Measurements from ENCODE around the gene ZNF256. TPM values are rescaled to one million over a fixed set of nuclear protein-coding genes. Genes with fewer than 3 reads are reported as not detected.

ZNF256 gene
- total and polyA plus RNA-seq, 2 of the 4 experiments (the other 2 are of a cell fraction), result 3.0 to 7.0 TPM

DNA sequence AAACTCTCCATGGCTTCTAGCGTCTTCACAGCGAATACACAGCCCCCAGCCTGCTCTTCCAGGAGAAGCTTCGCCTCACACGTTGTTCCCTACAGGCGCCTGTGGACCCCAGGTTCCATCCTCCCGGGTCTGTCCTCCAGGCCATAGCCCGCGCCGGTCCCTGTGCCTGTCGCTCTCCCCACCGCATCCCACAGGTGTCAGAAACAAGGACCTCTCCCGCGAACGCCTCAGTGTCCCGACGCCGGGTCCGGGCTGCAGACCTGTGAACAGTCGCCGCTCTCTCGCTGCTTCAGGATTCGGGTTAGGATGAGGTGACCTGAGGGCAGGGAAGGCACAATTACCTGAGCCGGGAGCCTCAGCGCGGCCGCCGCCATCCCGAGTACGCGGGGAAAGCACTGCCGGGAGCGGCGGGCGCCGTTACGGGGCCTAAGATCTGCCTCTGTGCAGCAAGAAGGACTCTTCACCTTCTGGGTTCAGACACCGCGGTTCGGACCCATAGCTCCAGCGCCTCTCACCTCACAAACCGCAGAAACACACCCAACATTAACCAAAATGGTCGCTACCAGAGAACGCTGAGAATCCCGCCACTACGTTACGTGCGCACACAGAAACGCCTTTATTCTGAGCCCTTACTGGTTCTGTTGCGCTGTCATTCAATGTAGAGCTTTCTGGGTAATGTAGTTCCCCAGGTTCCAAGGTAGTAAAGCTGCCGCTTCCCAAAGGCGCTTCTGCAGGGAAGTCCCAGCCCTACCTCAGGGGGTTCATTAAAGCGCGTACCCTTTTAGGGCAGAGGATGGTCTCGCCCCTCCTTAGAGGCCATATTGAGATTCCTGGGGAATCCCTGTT is 12.5 kb downstream of the ZNF256 start, which contains the start of gene ZNF418 (continued):
- TF ChIP-seq RAD21 (IDR thresholded peaks at IDR 0.05; ENCODE audit: low read length) (no peak), SMC3 (IDR thresholded peaks at IDR 0.05; ENCODE audit: low read depth, low read length) (no peak)

DNA sequence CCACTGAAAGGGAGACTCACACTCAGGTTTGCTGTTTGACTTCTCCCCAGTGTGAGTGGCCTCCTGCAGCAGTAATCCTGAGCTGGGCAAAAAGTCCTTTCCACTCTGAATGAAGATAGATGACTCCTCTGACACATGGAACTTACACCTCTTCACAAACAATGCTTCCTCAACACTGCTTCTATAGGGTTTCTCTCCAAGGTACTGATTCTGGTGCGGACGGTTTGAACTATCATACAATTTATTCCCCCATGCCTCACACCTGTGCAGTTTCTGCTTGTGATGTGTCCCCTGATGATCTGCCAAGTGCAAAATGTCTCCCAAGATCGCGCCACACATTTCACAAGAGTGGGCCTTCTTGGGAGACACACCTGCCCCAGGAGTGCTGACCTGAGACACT is 19.9 kb downstream of the ZNF256 start:
- Histone ChIP-seq H2AK9ac (replicated peaks; ENCODE audit: low read depth, low read length, poor library complexity) (no peak overlapping the region), H2BK15ac (ENCODE audit: low read depth, low read length) (no peak overlapping the region), H2BK120ac (ENCODE audit: low read depth, low read length) (no peak overlapping the region), H3K4me2 (ENCODE audit: low read depth, low read length) (no peak overlapping the region), H3K4ac (ENCODE audit: low read depth, low read length) (no peak overlapping the region), H3K9me3 (ENCODE audit: control insufficient read depth, insufficient read depth, low read length) (peaks cover 73% of the 10 kb centered on the region), H3K4me3 (ENCODE audit: insufficient read depth, low read depth, low read length) (no peak overlapping the region), H4K20me1 (ENCODE audit: insufficient read depth, low read length) (no peaks in the 10 kb centered on the region), H4K5ac (ENCODE audit: low read depth, low read length) (no peak overlapping the region), H3K27ac (ENCODE audit: insufficient read depth, low read length) (no peak overlapping the region), H3K79me1 (ENCODE audit: low read depth in 1 of 2, low read length in 2 of 2) (peaks cover 3 to 5% of the 10 kb centered on the region in 2 experiments; a peak in 2 of 4 replicates), H2BK5ac (ENCODE audit: low read depth, low read length, poor library complexity, severe bottlenecking) (no peak overlapping the region), H3K18ac (ENCODE audit: low read depth, low read length) (no peak overlapping the region), H3K9ac (ENCODE audit: low read depth, low read length) (no peak overlapping the region), H3K56ac (ENCODE audit: extremely low read depth, insufficient read depth, low read length) (no peak overlapping the region), H3K27me3 (ENCODE audit: control insufficient read depth, insufficient read depth, low read length) (no peaks in the 10 kb centered on the region), H3K14ac (replicated peaks; ENCODE audit: low read depth, low read length) (no peak overlapping the region), H3K9me1 (ENCODE audit: insufficient read depth, low read length) (no peaks in the 10 kb centered on the region), H2AFZ (replicated peaks; ENCODE audit: low read length, poor library complexity) (no peak overlapping the region), H4K91ac (ENCODE audit: insufficient read depth, low read depth, low read length) (no peak overlapping the region), H3K23ac (ENCODE audit: low read depth, low read length) (no peak overlapping the region), H2AK5ac (ENCODE audit: low read depth, low read length) (no peak overlapping the region), H3K4me1 (ENCODE audit: control insufficient read depth, insufficient read depth, low read length) (no peaks in the 10 kb centered on the region), H2BK20ac (ENCODE audit: low read depth, low read length) (no peak overlapping the region), H4K8ac (ENCODE audit: low read depth in 2 of 2, low read length in 2 of 2) (no peak overlapping the region), H3K36me3 (ENCODE audit: control insufficient read depth, insufficient read depth, low read length) (peaks cover 38% of the 10 kb centered on the region)
- ATAC-seq (ENCODE audit: low read depth) (no peak), DNase-seq (no peak)
- in situ Hi-C loops (cut with MboI; ENCODE audit: low sequenced_read_pairs), result no loop called here
- no TSS peak for BruUV-seq (replicated peaks)
- dilution Hi-C loops (cut with HindIII; ENCODE audit: low sequenced_read_pairs, unreplicated experiment), result no loop called here
- ChIA-PET CTCF (no interaction called here), POLR2A (ENCODE audit: unreplicated experiment) (no interaction called here)
- intact Hi-C loops (cut with micrococcal nuclease), result no loop called here
- WGBS, 2 experiments (ENCODE audit: extremely low coverage in 2 of 2, insufficient read length in 1 of 2), result 100% methylated on average over 3 of the region's 4 CpGs; no CpG with 5 or more reads in 1 of the 2 experiments
- TF ChIP-seq, protein P1, sequence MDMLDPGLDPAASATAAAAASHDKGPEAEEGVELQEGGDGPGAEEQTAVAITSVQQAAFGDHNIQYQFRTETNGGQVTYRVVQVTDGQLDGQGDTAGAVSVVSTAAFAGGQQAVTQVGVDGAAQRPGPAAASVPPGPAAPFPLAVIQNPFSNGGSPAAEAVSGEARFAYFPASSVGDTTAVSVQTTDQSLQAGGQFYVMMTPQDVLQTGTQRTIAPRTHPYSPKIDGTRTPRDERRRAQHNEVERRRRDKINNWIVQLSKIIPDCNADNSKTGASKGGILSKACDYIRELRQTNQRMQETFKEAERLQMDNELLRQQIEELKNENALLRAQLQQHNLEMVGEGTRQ (IDR thresholded peaks at IDR 0.05; ENCODE audit: low read depth, low read length), result no peak
- TF ChIP-seq CHD1 (IDR thresholded peaks at IDR 0.05; ENCODE audit: low read depth, low read length) (no peak), RAD21 (IDR thresholded peaks at IDR 0.05; ENCODE audit: low read length) (no peak), MAZ (IDR thresholded peaks at IDR 0.05; ENCODE audit: borderline replicate concordance, low read depth, low read length) (no peak), CEBPB (IDR thresholded peaks at IDR 0.05; ENCODE audit: low read depth, low read length) (no peak), NFE2L2 (IDR thresholded peaks at IDR 0.05; ENCODE audit: low read depth, low read length) (no peak), RFX5 (IDR thresholded peaks at IDR 0.05; ENCODE audit: low read depth, low read length) (no peak), RCOR1 (IDR thresholded peaks at IDR 0.05; ENCODE audit: insufficient replicate concordance, low read length) (no peak), BHLHE40 (IDR thresholded peaks at IDR 0.05; ENCODE audit: low read depth, low read length) (no peak), POLR2A (IDR thresholded peaks at IDR 0.05; ENCODE audit: low read depth, low read length) (no peak), MAFK (IDR thresholded peaks at IDR 0.05; ENCODE audit: low read depth, low read length) (no peak), SMC3 (IDR thresholded peaks at IDR 0.05; ENCODE audit: low read depth, low read length) (no peak)
- TF ChIP-seq, protein P2, sequence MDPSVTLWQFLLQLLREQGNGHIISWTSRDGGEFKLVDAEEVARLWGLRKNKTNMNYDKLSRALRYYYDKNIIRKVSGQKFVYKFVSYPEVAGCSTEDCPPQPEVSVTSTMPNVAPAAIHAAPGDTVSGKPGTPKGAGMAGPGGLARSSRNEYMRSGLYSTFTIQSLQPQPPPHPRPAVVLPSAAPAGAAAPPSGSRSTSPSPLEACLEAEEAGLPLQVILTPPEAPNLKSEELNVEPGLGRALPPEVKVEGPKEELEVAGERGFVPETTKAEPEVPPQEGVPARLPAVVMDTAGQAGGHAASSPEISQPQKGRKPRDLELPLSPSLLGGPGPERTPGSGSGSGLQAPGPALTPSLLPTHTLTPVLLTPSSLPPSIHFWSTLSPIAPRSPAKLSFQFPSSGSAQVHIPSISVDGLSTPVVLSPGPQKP (IDR thresholded peaks at IDR 0.05; ENCODE audit: borderline replicate concordance, low read depth, low read length), result no peak

All from IMR-90 (cell line).